ENCODE data around the gene CMC2. TPM values are rescaled to one million over a fixed set of nuclear protein-coding genes. Genes with fewer than 3 reads are reported as not detected.
A peak's percentile ranks its signal among the peaks of the same experiment; 100 is the strongest.

The CMC2 gene
- total RNA-seq, 1 donor from 2014 or later: 52.0 TPM

DNA sequence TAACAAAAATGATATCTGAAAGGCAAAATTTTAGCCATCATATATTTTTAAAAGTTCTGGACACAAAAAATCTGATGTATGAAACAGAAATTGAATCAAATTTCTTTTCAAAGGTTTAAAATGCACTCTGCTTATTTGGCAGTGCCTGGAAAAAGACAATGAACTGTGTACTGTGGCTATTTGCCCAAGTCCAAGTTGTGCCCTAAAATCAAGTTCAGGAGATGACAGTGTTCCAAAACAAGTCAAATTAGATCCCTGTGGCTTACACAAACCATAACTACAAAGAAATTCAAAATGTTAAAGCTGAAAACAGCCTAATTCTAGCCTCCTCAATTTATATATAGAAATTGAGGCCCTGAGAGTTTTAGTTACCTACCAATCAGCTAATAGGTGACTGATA is 25.6 kb downstream of the CMC2 start:
- no peak for DNase-seq (ENCODE audit: low read depth)
- TF ChIP-seq, protein P1, sequence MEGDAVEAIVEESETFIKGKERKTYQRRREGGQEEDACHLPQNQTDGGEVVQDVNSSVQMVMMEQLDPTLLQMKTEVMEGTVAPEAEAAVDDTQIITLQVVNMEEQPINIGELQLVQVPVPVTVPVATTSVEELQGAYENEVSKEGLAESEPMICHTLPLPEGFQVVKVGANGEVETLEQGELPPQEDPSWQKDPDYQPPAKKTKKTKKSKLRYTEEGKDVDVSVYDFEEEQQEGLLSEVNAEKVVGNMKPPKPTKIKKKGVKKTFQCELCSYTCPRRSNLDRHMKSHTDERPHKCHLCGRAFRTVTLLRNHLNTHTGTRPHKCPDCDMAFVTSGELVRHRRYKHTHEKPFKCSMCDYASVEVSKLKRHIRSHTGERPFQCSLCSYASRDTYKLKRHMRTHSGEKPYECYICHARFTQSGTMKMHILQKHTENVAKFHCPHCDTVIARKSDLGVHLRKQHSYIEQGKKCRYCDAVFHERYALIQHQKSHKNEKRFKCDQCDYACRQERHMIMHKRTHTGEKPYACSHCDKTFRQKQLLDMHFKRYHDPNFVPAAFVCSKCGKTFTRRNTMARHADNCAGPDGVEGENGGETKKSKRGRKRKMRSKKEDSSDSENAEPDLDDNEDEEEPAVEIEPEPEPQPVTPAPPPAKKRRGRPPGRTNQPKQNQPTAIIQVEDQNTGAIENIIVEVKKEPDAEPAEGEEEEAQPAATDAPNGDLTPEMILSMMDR (IDR thresholded peaks at IDR 0.05; ENCODE audit: insufficient read depth, low read length, poor library complexity, severe bottlenecking): no peak
- no peaks in the 10 kb centered on the region for H3K27me3 ChIP-seq (ENCODE audit: control insufficient read depth, insufficient read depth, low read length)
- H3K36me3 ChIP-seq (ENCODE audit: control insufficient read depth, insufficient read depth, low read length): no peaks in the 10 kb centered on the region
- no peak overlapping the region for H3K4me3 ChIP-seq (ENCODE audit: low read depth, low read length)

DNA sequence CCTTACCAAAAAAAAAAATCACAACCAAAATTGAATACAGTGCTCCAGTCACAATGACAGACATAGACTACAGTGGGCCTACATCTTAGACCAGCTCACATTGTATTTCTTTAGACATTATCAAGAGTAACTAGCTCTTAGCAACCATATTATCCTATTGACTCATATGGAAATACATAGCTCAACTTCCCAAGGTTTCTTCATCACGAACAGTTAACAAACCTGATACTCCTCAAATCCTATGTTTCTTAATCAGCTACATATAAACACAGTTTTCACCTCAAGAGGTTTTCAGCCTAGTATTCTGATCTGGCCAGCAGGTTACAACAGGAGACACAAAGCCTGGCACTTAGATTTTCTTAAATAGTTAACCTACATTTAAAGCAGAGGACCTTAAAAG is 29.7 kb downstream of the CMC2 start:
- Histone ChIP-seq H3K36me3 (ENCODE audit: control insufficient read depth, insufficient read depth, low read length) (no peaks in the 10 kb centered on the region), H3K27me3 (ENCODE audit: control insufficient read depth, insufficient read depth, low read length) (no peaks in the 10 kb centered on the region), H3K4me3 (ENCODE audit: low read depth, low read length) (no peak overlapping the region)
- DNase-seq (ENCODE audit: low read depth): no peak
- TF ChIP-seq, protein P1 (IDR thresholded peaks at IDR 0.05; ENCODE audit: insufficient read depth, low read length, poor library complexity, severe bottlenecking): no peak

DNA sequence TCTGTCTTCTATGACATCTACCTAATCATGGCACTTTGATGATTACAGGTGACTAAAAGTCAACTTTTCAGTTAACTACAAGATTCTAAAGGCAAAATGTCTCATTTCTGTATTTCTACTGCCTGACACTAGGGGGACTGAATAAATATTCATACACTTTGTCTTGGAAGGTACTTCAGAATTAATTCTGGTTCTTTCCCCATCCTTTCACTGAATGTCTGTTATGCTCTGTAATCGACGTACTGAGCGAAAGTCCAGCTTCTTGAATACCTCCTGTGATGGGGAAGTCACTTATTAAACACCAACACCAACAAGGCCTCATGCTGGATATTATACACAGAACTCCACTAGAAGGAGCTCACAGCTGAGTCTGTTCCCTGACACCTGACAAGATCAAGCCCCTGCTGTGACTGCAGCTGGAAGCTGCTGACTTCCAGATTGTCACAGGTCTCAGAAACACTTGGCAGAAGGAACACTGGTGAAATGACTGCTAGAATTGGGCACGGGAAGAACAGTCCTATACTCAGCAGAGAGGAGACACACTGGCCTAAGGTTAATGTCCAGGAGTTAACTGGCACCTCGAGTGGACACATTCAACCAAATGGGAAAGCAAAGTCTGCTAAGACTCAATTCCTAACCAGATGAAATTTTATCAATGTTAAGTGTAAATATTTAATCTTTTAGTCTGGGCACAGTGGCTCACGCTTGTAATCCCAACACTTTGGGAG is 31.9 kb downstream of the CMC2 start:
- Histone ChIP-seq H3K4me3 (ENCODE audit: low read depth, low read length) (no peak overlapping the region), H3K27me3 (ENCODE audit: control insufficient read depth, insufficient read depth, low read length) (no peaks in the 10 kb centered on the region), H3K36me3 (ENCODE audit: control insufficient read depth, insufficient read depth, low read length) (no peaks in the 10 kb centered on the region)
- no peak for DNase-seq (ENCODE audit: low read depth)
- TF ChIP-seq, protein P1 (IDR thresholded peaks at IDR 0.05; ENCODE audit: insufficient read depth, low read length, poor library complexity, severe bottlenecking): peak; percentile 36

DNA sequence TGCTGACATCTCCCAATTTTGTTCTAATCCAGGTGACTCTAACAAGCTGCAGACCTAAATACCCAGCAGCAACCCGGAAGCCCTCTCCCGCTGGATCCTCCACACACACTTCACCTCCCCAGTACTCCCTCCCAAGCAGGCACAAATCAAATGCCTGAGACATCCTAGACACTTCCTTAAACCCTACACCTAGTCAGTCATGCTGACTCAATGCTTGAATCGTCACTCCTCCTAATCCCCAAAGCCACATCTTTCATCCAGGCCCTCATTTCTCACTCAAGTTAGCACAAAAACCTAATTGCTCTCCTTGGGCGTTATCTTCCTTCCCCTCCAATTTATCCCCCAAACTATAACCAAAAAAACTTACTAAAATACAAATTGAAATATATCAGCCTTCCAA is 32.7 kb downstream of the CMC2 start:
- no peaks in the 10 kb centered on the region for H3K36me3 ChIP-seq (ENCODE audit: control insufficient read depth, insufficient read depth, low read length)
- no peaks in the 10 kb centered on the region for H3K27me3 ChIP-seq (ENCODE audit: control insufficient read depth, insufficient read depth, low read length)
- no peak overlapping the region for H3K4me3 ChIP-seq (ENCODE audit: low read depth, low read length)
- DNase-seq (ENCODE audit: low read depth): no peak
- TF ChIP-seq, protein P1 (IDR thresholded peaks at IDR 0.05; ENCODE audit: insufficient read depth, low read length, poor library complexity, severe bottlenecking): no peak

DNA sequence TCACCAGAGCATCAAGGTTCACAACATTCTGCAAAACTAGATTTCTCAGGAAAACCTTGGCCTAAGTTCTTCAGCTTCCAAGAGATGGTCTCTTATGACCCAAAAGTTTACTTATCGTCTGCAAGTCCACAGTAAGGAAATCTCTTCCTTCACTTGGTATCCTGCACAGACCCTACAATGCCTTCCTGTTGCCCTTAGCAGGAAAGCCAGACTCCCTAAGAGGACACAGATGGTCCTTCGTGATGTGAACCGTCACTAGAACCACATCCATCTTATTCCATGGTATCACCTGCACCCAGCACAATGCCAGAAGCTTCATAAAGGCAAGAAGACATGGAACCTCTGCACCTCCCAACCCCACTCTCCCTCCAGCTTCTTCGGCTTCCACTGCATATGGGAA is 34.1 kb downstream of the CMC2 start:
- TF ChIP-seq, protein P1 (IDR thresholded peaks at IDR 0.05; ENCODE audit: insufficient read depth, low read length, poor library complexity, severe bottlenecking): no peak
- Histone ChIP-seq H3K27me3 (ENCODE audit: control insufficient read depth, insufficient read depth, low read length) (no peaks in the 10 kb centered on the region), H3K36me3 (ENCODE audit: control insufficient read depth, insufficient read depth, low read length) (no peaks in the 10 kb centered on the region), H3K4me3 (ENCODE audit: low read depth, low read length) (no peak overlapping the region)
- no peak for DNase-seq (ENCODE audit: low read depth)

DNA sequence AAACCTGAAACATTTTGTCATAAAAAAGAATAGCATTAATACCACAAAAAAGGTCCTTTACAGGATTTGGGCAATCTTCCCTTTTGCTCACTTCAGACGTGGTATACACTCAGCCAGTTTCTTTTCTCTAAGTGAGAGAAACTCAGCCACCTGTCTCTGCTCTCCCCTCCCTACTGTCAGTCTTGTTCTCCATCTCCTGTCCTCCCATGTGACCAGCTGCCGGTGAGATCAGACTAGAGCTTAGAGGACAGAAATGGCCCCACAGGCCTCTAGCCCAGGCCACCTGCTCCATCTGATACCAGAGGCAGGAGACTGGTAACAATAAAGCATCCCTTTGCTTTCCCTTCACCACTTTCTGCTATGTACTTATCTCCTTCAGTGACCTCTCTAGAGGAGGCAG is 34.9 kb downstream of the CMC2 start:
- Histone ChIP-seq H3K27me3 (ENCODE audit: control insufficient read depth, insufficient read depth, low read length) (no peaks in the 10 kb centered on the region), H3K36me3 (ENCODE audit: control insufficient read depth, insufficient read depth, low read length) (no peaks in the 10 kb centered on the region), H3K4me3 (ENCODE audit: low read depth, low read length) (no peak overlapping the region)
- TF ChIP-seq, protein P1 (IDR thresholded peaks at IDR 0.05; ENCODE audit: insufficient read depth, low read length, poor library complexity, severe bottlenecking): no peak
- DNase-seq (ENCODE audit: low read depth): no peak

All from kidney epithelial cell (primary cell).